Kidney glomerular epithelial cell (primary cell): ENCODE measurements around the gene NCAPG2.

ENCODE experiments used
- DNase-seq: peaks from one replicate; lab custom pipeline; 2025; lab: John Stamatoyannopoulos, UW

The NCAPG2 gene

GRCh38 chr7:158704524-158705233, at the start of gene NCAPG2:
NCAPG2 (minus strand) TSS chr7:158704804; CDS start chr7:158701899, 2,905 bp downstream.
- DNase-seq = peak; percentile 97

- DNase-seq = no peak
Measured at GRCh38 chr7:158753900-158754299, 49.3 kb upstream of the NCAPG2 start.

- no peak for DNase-seq
Measured at GRCh38 chr7:158751751-158752150, 47.1 kb upstream of the NCAPG2 start.

- DNase-seq = no peak
Measured at GRCh38 chr7:158751199-158751598, 46.6 kb upstream of the NCAPG2 start.

- no peak for DNase-seq
Measured at GRCh38 chr7:158750702-158751101, 46.1 kb upstream of the NCAPG2 start.

GRCh38 chr7:158749396-158749795, 44.8 kb upstream of the NCAPG2 start:
- no peak for DNase-seq

GRCh38 chr7:158748335-158748734, 43.7 kb upstream of the NCAPG2 start:
- no peak for DNase-seq

- no peak for DNase-seq
Measured at GRCh38 chr7:158747408-158747807, 42.8 kb upstream of the NCAPG2 start.

GRCh38 chr7:158746957-158747356, 42.4 kb upstream of the NCAPG2 start:
- no peak for DNase-seq

- no peak for DNase-seq
Measured at GRCh38 chr7:158745057-158745715, 40.6 kb upstream of the NCAPG2 start.

- DNase-seq = no peak
Measured at GRCh38 chr7:158744070-158744469, 39.5 kb upstream of the NCAPG2 start.

- DNase-seq = no peak
Measured at GRCh38 chr7:158743219-158743618, 38.6 kb upstream of the NCAPG2 start.

- DNase-seq = no peak
Measured at GRCh38 chr7:158742065-158742821, 37.6 kb upstream of the NCAPG2 start.

GRCh38 chr7:158741294-158741666, 36.7 kb upstream of the NCAPG2 start:
- no peak for DNase-seq

- DNase-seq = no peak
Measured at GRCh38 chr7:158740657-158741293, 36.2 kb upstream of the NCAPG2 start.

- DNase-seq = no peak
Measured at GRCh38 chr7:158740013-158740656, 35.5 kb upstream of the NCAPG2 start.

- no peak for DNase-seq
Measured at GRCh38 chr7:158738841-158739240, 34.2 kb upstream of the NCAPG2 start.

- DNase-seq = no peak
Measured at GRCh38 chr7:158737064-158737695, 32.6 kb upstream of the NCAPG2 start.

- no peak for DNase-seq
Measured at GRCh38 chr7:158735935-158736334, 31.3 kb upstream of the NCAPG2 start.

GRCh38 chr7:158734861-158735260, 30.3 kb upstream of the NCAPG2 start:
- no peak for DNase-seq

GRCh38 chr7:158733775-158734494, 29.3 kb upstream of the NCAPG2 start:
- no peak for DNase-seq
